HFFc6 (cell line): ENCODE results near the gene HSBP1L1. TPM values are rescaled to one million over a fixed set of nuclear protein-coding genes. Genes with fewer than 3 reads are reported as not detected.

Experiments
- DNase-seq: peaks from one replicate; pipeline ENCODE4 v3.0.0-alpha.2; 2018
- H3K27ac Mint-ChIP-seq: 2 replicates; pipeline ENCODE4 v1.8.0; 2020; ENCODE audit warnings: mild to moderate bottlenecking, mixed read lengths
- H3K27me3 Mint-ChIP-seq: 2 replicates; pipeline ENCODE4 v1.8.0; 2021; ENCODE audit warnings: mild to moderate bottlenecking, moderate library complexity, mixed read lengths; ENCODE audit not compliant: insufficient read depth
- H3K36me3 Mint-ChIP-seq: 2 replicates; pipeline ENCODE4 v1.8.0; 2021; ENCODE audit warnings: low read depth, mixed read lengths
- H3K4me1 Mint-ChIP-seq: 2 replicates; pipeline ENCODE4 v1.8.0; 2020; ENCODE audit warnings: low read depth, mixed read lengths
- H3K4me3 Mint-ChIP-seq: 2 replicates; pipeline ENCODE4 v1.8.0; 2020; ENCODE audit warnings: mild to moderate bottlenecking, moderate library complexity, mixed read lengths
- H3K9me3 Mint-ChIP-seq: 2 replicates; pipeline ENCODE4 v1.8.0; 2020; ENCODE audit warnings: mild to moderate bottlenecking, mixed read lengths
- CTCF ChIP-seq: fragments of 200-600 bp; sonication (generic); IDR thresholded peaks from 2 replicates; pipeline ENCODE4 v1.5.0; 2021; ENCODE audit warnings: antibody characterized with exemption, mild to moderate bottlenecking
- total RNA-seq, 6 experiments: library from RNA; stranded (reverse); fragmentation: NEBNext Ultra II Directional; extraction: Animal tissue kit (Norgen Biotek cat#: 25700); gene quantifications; 2 replicates in 1 of 6; 3 replicates in 5 of 6; pipeline ENCODE4 v1.2.3, GENCODE V29; 2021

Gene HSBP1L1
- total RNA-seq, 6 experiments from 2014 or later: 20.7 to 25.6 (median 21.6) TPM

GRCh38 chr18:79917169-79917852 lies 47.1 kb upstream of the HSBP1L1 start:
- no peak overlapping the region for H3K4me3 Mint-ChIP-seq
- H3K4me1 Mint-ChIP-seq: no peaks in the 10 kb centered on the region
- no peaks in the 10 kb centered on the region; the same call in 1 of the 2 replicates for H3K27me3 Mint-ChIP-seq
- H3K9me3 Mint-ChIP-seq: peaks cover 21% of the 10 kb centered on the region; the same call in 1 of the 2 replicates
- no peak overlapping the region for H3K27ac Mint-ChIP-seq
- DNase-seq: no peak
- no peak for TF ChIP-seq CTCF
- H3K36me3 Mint-ChIP-seq: peaks cover 57% of the 10 kb centered on the region

GRCh38 chr18:79917853-79918614 lies 46.4 kb upstream of the HSBP1L1 start:
- Mint-ChIP-seq H3K4me1 (no peaks in the 10 kb centered on the region), H3K27me3 (no peaks in the 10 kb centered on the region; the same call in 1 of the 2 replicates), H3K9me3 (peaks cover 20% of the 10 kb centered on the region; the same call in 1 of the 2 replicates), H3K36me3 (peaks cover 54% of the 10 kb centered on the region), H3K27ac (no peak overlapping the region), H3K4me3 (no peak overlapping the region)
- no peak for TF ChIP-seq CTCF
- DNase-seq: no peak

GRCh38 chr18:79918615-79919011 lies 45.8 kb upstream of the HSBP1L1 start:
- peaks cover 53% of the 10 kb centered on the region for H3K36me3 Mint-ChIP-seq
- no peak for DNase-seq

GRCh38 chr18:79919089-79919488 lies 45.4 kb upstream of the HSBP1L1 start:
- Mint-ChIP-seq H3K4me3 (no peak overlapping the region), H3K4me1 (no peaks in the 10 kb centered on the region), H3K27me3 (no peaks in the 10 kb centered on the region), H3K27ac (no peak overlapping the region), H3K36me3 (peaks cover 53% of the 10 kb centered on the region), H3K9me3 (peaks cover 15% of the 10 kb centered on the region; the same call in 1 of the 2 replicates)
- no peak for TF ChIP-seq CTCF
- DNase-seq: no peak

More at GRCh38 chr18:79918615-79919011, 45.8 kb upstream of the HSBP1L1 start:
- TF ChIP-seq CTCF: no peak
- H3K9me3 Mint-ChIP-seq: peaks cover 15% of the 10 kb centered on the region; the same call in 1 of the 2 replicates
- H3K27ac Mint-ChIP-seq: no peak overlapping the region
- H3K27me3 Mint-ChIP-seq: no peaks in the 10 kb centered on the region; the same call in 1 of the 2 replicates
- no peaks in the 10 kb centered on the region for H3K4me1 Mint-ChIP-seq
- no peak overlapping the region for H3K4me3 Mint-ChIP-seq

- no peaks in the 10 kb centered on the region for H3K4me1 Mint-ChIP-seq
- no peaks in the 10 kb centered on the region; the same call in 1 of the 2 replicates for H3K9me3 Mint-ChIP-seq
- H3K36me3 Mint-ChIP-seq: peaks cover 37% of the 10 kb centered on the region
- no peak for TF ChIP-seq CTCF
- no peak overlapping the region for H3K4me3 Mint-ChIP-seq
- no peaks in the 10 kb centered on the region for H3K27me3 Mint-ChIP-seq
- DNase-seq: no peak
- H3K27ac Mint-ChIP-seq: no peak overlapping the region
Measured at GRCh38 chr18:79921984-79922965, 42.2 kb upstream of the HSBP1L1 start.
